ENCODE data around the gene GJA5. TPM values are rescaled to one million over a fixed set of nuclear protein-coding genes. Genes with fewer than 3 reads are reported as not detected.
"Not testable (repeated sequence)": the region's sequence is repeated elsewhere in the genome, so short reads cannot be mapped to it uniquely, and the experiment has no call there.

Gene GJA5
- total RNA-seq, 4 donors from 2014 or later: 14.2 to 63.2 (median 39.6) TPM

DNA sequence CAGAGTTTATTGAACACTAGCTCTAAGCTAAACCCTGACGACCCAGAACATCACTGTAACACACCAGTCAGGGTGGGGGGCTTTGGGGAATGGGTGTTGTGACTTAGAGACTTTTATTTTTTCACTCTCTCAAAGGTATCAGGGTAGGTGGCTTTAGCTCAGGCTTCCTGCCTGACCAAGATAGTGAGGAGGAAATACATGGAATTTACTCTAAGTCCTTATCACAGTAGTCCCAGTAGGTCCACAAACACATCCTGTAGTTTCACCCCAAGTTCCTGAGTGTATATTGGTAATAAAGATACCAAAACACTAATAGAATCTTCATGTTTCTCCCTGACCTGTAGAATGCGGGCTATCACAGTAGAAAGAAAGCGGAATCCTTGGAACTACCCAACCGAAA, 15.1 kb downstream of the GJA5 start:
- TF ChIP-seq, protein P1, sequence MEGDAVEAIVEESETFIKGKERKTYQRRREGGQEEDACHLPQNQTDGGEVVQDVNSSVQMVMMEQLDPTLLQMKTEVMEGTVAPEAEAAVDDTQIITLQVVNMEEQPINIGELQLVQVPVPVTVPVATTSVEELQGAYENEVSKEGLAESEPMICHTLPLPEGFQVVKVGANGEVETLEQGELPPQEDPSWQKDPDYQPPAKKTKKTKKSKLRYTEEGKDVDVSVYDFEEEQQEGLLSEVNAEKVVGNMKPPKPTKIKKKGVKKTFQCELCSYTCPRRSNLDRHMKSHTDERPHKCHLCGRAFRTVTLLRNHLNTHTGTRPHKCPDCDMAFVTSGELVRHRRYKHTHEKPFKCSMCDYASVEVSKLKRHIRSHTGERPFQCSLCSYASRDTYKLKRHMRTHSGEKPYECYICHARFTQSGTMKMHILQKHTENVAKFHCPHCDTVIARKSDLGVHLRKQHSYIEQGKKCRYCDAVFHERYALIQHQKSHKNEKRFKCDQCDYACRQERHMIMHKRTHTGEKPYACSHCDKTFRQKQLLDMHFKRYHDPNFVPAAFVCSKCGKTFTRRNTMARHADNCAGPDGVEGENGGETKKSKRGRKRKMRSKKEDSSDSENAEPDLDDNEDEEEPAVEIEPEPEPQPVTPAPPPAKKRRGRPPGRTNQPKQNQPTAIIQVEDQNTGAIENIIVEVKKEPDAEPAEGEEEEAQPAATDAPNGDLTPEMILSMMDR (IDR thresholded peaks at IDR 0.05): no peak
- ATAC-seq (ENCODE audit: low FRiP score) (no peak), DNase-seq (ENCODE audit: low spot score) (no peak)

DNA sequence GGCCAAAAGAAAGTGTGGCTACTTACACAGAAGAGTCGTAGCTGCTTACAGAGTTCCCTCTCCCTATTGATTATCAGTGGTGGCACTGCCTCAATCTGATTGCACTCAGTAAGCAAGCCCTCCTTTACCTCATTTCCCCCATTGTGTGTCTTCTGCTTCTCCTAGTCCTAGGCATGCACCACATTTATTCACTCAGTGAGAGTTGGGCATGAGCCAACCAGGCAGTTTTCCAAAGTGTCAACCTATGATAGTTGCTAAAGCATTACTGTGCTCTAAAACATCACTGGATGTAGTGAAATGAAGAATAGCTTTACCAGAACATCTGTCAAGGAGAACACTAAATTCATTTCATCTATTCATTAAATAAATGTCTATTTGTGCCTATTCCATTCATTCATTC, 19.3 kb downstream of the GJA5 start:
- DNase-seq (ENCODE audit: low spot score) (no peak), ATAC-seq (ENCODE audit: low FRiP score) (no peak)

DNA sequence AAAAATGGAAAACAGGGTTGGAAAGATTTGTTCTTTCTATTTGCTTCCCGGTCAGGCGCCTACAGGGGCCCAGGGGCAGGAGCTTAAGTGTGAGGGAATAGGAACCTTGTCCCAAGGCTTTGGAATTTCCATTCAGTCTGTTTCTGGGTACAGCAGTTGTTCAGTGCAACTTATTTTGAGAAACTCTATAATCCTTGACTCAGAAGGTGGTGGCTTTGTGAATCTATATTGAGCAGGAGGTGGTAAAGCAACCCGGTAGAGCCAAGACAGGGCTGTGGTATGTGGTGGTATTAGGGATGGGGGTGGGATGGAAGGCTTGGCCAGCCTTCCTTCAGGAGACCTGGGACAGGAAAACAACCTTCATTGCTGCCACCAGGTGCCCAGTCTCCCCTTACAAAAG, 20.0 kb downstream of the GJA5 start:
- ATAC-seq (ENCODE audit: low FRiP score) (no peak), DNase-seq (ENCODE audit: low spot score) (no peak)
- TF ChIP-seq, protein P1 (IDR thresholded peaks at IDR 0.05): no peak

More for the DNA sequence above, 19.3 kb downstream of the GJA5 start:
- TF ChIP-seq, protein P1 (IDR thresholded peaks at IDR 0.05): no peak

DNA sequence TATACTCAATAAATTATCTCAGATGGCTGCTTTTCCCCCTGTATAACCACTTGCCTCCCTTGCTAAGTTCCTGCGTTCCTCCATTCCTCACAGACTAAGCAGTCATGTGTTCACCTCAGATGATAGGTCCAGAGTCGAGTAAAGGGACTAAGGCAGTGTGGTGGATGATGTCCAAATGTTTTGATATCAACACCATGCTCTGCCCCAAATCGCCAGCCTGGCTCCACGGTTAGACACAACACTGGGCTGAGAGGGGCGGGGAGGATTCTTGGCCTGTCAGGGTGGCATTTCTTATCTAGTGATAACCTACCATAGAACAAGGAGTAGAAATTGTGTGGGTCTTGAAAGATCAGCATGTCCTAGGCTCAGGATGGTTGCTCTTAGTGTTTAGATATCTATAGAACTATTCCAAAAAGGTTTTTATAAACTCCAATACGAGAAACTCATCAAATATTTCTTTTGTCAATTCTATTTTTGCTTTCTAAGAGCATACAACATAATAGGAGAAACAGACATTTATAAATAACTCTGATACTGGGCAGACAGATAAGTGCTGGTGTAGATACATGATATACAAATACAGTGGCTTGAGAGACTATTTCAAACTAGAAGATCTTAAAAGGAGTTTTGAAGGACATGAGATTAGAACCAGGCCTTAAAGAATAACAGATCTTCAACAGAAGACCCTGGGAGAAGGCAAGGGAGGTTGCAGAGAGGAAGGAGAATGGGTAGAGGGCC, 21.5 kb downstream of the GJA5 start:
- ATAC-seq (ENCODE audit: low FRiP score): no peak

DNA sequence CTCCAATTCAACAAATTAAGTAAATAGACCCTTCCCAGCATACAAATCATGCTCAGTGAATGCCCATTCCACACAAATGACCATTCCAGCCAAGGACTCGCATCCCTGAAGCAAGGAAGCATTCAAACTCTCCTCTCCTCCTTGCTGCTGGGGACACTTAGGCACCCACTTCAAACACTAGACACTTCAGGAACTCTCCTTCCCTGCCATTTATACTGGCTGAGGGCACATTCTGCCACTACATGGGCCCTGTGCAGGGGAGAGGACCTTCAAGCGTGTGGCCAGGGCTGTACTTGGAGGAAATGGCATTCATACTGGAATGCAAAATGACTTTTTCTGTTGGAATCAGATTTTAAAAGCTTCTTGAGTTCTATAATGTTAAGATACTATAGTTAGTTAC, 22.3 kb downstream of the GJA5 start:
- no peak for DNase-seq (ENCODE audit: low spot score)
- TF ChIP-seq, protein P1 (IDR thresholded peaks at IDR 0.05): no peak
- ATAC-seq (ENCODE audit: low FRiP score): no peak

More for the DNA sequence above, 21.5 kb downstream of the GJA5 start:
- TF ChIP-seq, protein P1 (IDR thresholded peaks at IDR 0.05): no peak
- no peak for DNase-seq (ENCODE audit: low spot score)

DNA sequence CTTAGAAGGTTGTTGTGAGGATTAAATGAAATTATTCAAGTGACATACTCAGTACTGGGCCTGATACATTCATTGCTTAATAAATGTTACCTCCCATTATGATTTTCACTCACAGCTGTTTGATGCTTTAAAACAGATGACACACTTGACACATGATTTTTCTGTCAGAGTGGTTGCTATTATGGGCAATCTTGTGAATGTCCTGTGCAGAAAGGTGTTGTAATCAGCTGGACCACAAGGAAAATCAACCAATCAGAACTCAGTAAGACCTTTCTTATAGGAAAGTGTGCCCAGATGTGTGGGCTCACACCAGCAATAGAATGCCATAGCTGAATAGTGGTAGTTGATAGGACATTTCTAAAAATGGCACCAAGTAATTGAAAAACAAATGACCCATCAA, 23.5 kb downstream of the GJA5 start:
- TF ChIP-seq, protein P1 (IDR thresholded peaks at IDR 0.05): no peak
- ATAC-seq (ENCODE audit: low FRiP score): no peak
- no peak for DNase-seq (ENCODE audit: low spot score)

DNA sequence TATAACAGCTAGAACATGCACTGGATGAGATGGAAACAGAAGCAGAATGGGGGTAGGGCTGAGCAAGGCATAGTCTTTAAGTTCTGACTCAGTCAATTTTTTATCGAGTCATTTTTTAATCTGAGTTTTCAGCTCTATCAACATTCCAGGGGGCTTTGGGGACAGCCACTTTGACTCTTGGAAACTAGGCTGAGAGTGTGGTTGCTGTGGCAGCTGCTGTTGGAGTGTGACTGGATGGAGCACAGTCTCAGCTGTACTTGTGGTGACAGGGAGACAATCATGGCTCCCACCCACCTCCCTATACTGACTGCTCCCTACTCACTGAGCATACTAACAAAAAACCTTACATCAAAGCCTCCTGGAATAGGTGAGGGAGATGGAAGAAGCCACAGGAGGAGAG, 25.0 kb downstream of the GJA5 start:
- DNase-seq (ENCODE audit: low spot score) (no peak), ATAC-seq (ENCODE audit: low FRiP score) (no peak)
- TF ChIP-seq, protein P1 (IDR thresholded peaks at IDR 0.05): no peak

DNA sequence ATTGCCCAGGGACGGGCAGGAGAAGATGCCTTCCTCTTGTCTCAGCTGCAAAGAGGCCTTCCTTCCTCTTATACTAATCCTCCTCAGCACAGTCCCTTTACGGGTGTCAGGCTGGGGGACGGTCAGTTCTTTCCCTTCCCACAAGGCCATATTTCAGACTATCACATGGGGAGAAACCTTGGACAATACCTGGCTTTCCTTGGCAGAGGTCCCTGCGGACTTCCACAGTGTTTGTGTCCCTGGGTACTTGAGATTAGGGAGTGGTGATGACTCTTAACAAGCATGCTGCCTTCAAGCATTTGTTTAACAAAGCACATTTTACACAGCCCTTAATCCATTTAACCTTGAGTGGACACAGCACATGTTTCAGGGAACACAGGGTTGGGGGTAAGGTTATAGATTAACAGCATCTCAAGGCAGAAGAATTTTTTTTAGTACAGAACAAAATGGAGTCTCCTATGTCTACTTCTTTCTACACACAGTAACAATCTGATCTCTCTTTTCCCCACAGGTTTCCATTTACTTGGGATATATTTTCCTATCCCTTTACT, 26.0 kb downstream of the GJA5 start:
- not testable (repeated sequence) for ATAC-seq (ENCODE audit: low FRiP score); DNase-seq (ENCODE audit: low spot score)

Data from omental fat pad (tissue), 4 donors.